HUES64 (cell line): Measurements from ENCODE around the gene NUFIP2.

Experiments
- H3K27ac ChIP-seq: 2 replicates; pipeline ENCODE4 v1.7.0; 2013; ENCODE audit warnings: low read depth, low read length, inconsistent platforms
- H3K27me3 ChIP-seq: 2 replicates; pipeline ENCODE4 v1.6.1; 2013; ENCODE audit warnings: mild to moderate bottlenecking, low read length; ENCODE audit not compliant: insufficient read depth
- H3K36me3 ChIP-seq: 2 replicates; pipeline ENCODE4 v1.6.1; 2013; ENCODE audit warnings: mild to moderate bottlenecking, low read length; ENCODE audit not compliant: insufficient read depth
- H3K4me1 ChIP-seq: 2 replicates; pipeline ENCODE4 v1.6.1; 2013; ENCODE audit warnings: mild to moderate bottlenecking, low read length, moderate library complexity; ENCODE audit not compliant: insufficient read depth
- H3K4me3 ChIP-seq: 2 replicates; pipeline ENCODE4 v1.5.1; 2013; ENCODE audit warnings: mild to moderate bottlenecking, low read length, moderate library complexity
- H3K9ac ChIP-seq: 2 replicates; pipeline ENCODE4 v1.6.1; 2013; ENCODE audit warnings: mild to moderate bottlenecking, low read depth, low read length
- H3K9me3 ChIP-seq: 2 replicates; pipeline ENCODE4 v1.6.1; 2013; ENCODE audit warnings: low read depth, low read length; ENCODE audit not compliant: insufficient read depth
- WGBS: fragments of 150-250, 120-280 bp; methylation state at CpG from one replicate; pipeline ENCODE4 v1.1.7; 2013; ENCODE audit warnings: missing lambda C conversion rate; 5-methylcytosine and 5-hydroxymethylcytosine counted together

Gene NUFIP2

DNA sequence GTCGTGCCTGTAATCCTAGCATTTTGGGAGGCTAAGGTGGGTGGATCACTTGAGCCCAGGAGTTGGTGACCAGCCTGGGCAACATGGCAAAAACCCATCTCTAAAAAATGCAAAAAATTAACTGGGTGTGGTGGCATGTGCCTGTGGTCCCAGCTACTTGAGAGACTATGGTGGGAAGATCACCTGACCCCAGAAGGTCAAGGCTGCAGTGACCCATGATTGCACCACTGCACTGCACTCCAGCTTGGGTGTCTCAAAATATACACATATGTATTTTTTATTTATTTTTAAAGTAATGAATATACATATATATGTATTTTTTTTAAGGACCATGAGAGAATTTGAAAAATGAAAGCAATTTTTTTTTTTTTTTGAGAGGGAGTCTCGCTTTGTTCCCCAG, 5.1 kb upstream of the NUFIP2 start:
- Histone ChIP-seq H3K9ac (no peak overlapping the region), H3K4me1 (peaks cover 5% of the 10 kb centered on the region; the same call in 1 of the 2 replicates), H3K27me3 (no peaks in the 10 kb centered on the region), H3K4me3 (no peak overlapping the region), H3K36me3 (no peaks in the 10 kb centered on the region), H3K27ac (no peak overlapping the region), H3K9me3 (no peaks in the 10 kb centered on the region)
- WGBS, result 99% methylated on average over 2 of the region's 2 CpGs

DNA sequence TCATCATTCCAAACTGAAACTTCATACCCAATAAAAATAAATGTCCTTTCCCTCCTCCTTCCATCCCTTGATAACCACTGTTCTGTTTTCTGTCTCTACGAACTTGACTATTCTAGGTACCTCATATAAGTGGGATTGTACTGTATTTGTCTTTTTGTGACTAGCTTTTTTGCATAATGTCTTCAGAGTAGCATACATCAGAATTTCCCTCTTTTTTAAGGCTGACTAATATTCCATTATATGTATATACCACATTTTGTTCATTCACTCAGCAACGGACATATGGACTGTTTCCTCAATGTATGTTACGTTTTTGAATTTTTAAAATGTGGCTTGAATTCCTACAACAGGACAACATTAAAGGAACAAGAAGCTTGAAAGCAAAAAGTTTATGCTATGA, 1.5 kb upstream of the NUFIP2 start:
- no peaks in the 10 kb centered on the region for H3K9me3 ChIP-seq
- H3K9ac ChIP-seq, result no peak overlapping the region
- H3K36me3 ChIP-seq, result peaks cover 4% of the 10 kb centered on the region; the same call in 1 of the 2 replicates
- H3K27ac ChIP-seq, result no peak overlapping the region
- 86% methylated on average over 2 of the region's 3 CpGs for WGBS
- no peaks in the 10 kb centered on the region for H3K27me3 ChIP-seq
- no peak overlapping the region for H3K4me3 ChIP-seq
- peaks cover 17% of the 10 kb centered on the region; the same call in 1 of the 2 replicates for H3K4me1 ChIP-seq

DNA sequence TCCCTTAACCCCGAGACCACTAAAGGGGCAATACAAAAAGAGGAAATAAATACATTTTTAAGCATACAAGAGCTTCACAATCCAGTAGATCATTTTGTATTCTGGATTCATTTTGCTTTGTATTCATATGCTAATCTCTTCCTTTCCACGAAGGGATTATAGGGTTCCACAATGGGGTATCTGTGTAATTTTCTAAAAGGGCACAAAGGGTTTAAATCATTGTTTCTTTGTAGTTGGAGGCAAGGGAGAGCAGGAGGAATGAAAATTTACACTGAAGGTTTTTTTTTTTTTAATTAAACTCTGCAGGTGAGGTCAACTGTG, 592 bp upstream of the NUFIP2 start:
- Histone ChIP-seq H3K4me3 (peak overlapping the region; percentile 90), H3K27me3 (no peaks in the 10 kb centered on the region), H3K9me3 (no peaks in the 10 kb centered on the region), H3K27ac (peak overlapping the region; percentile 82), H3K4me1 (peaks cover 20% of the 10 kb centered on the region; the same call in 1 of the 2 replicates), H3K36me3 (peaks cover 13% of the 10 kb centered on the region), H3K9ac (peak overlapping the region; percentile 84)
- 0% methylated on average over 2 of the region's 2 CpGs for whole genome bisulfite sequencing

DNA sequence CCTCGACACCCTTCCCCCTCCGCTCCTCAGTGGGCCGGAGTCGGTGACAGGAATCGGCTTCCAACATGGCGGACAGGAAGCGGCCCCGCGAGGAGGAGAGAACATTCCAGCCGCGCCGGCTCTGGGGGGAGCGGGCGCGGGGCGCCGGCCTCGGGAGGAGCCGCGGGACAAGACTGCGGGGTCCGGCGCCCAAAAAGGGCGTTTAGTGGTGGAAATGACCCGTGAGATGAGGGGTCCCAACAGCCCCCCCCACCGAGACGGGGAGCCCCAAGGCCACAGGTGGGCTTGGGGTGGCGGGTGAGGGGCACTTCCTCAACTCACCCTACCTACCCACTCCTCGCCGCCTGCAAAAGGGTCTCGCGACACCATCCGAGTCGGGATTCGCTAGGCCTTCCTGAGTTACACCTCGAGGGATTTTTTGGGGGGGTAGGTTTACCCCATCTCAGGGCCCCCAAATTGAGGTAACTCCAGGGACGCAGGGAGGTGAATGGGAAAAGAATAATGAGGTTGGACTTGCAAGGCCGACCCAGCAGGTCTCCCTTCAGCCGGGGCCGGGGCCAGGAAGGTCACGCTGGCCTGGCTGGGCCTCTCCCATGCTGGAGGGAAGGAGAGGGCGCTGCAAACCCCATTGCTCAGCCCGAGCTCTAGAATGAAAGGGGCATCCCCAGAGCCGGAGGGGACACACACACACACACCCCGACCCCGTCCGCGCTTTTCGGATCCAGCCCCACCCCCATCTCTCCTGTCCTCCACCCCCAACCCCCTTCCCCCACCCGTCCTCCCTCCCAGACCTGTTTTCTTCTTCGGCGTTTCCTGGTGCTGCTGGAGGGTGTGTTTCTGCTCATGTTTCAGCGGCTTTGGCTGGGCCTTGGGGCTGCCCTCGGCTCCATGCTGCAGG, 707 bp downstream of the NUFIP2 start:
- no peaks in the 10 kb centered on the region for H3K9me3 ChIP-seq

DNA sequence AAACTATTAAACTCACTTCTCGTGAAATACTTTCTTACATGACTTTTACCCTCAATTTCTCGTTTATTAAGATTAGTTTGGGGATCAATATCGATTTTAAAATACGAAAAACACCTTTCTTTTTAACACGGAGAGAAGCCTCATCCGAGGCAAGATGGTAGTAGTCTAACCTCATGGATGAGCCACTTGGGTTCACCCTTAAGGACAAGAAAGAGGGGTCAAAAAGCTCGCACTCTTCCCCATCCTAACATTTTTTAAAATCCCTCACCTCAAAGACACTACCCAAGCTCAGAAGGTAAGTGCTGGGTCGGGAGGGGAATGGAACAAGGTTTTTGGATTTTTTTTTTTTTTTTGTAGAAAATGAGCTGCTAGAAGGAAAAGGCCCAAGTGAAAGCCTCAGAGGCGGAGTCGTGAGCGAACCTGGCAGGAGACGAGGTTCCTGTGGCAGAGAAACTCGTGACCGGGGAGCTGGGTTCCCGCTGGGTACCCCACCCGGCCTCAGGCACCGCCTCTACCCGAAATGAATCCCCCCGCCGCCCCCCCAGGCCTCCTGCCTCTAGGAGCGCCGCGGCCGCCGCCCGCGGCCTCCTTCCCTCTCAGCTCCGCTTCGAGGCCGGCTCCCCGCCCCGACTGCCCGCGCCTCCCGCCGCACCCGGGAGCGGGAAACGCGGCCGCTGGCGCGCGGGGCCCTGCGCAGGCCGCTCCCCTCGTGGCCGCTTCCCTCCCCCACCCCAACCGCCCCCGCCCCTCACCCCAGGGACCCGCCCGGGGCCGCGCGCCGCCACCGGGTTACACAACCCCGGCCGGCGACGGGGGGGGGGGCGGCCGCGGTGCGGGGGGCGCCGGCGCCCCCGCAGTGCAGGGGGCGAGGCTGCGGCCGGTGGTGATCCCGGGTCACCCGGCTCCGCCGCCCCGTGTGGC, 1.6 kb downstream of the NUFIP2 start:
- Histone ChIP-seq H3K9ac (peak overlapping the region; percentile 91), H3K4me3 (peak overlapping the region; percentile 90), H3K9me3 (no peaks in the 10 kb centered on the region), H3K27ac (peak overlapping the region; percentile 96), H3K36me3 (peaks cover 33% of the 10 kb centered on the region), H3K4me1 (peaks cover 20% of the 10 kb centered on the region; the same call in 1 of the 2 replicates), H3K27me3 (no peaks in the 10 kb centered on the region)
- under 1% methylated on average over 63 of the region's 77 CpGs for WGBS

More for the DNA sequence above, 707 bp downstream of the NUFIP2 start:
- peak overlapping the region; percentile 89 for H3K9ac ChIP-seq
- H3K27me3 ChIP-seq, result no peaks in the 10 kb centered on the region
- H3K4me1 ChIP-seq, result peaks cover 20% of the 10 kb centered on the region; the same call in 1 of the 2 replicates
- peaks cover 24% of the 10 kb centered on the region for H3K36me3 ChIP-seq
- H3K27ac ChIP-seq, result peak overlapping the region; percentile 96
- under 1% methylated on average over 50 of the region's 54 CpGs for WGBS
- peak overlapping the region; percentile 90 for H3K4me3 ChIP-seq

DNA sequence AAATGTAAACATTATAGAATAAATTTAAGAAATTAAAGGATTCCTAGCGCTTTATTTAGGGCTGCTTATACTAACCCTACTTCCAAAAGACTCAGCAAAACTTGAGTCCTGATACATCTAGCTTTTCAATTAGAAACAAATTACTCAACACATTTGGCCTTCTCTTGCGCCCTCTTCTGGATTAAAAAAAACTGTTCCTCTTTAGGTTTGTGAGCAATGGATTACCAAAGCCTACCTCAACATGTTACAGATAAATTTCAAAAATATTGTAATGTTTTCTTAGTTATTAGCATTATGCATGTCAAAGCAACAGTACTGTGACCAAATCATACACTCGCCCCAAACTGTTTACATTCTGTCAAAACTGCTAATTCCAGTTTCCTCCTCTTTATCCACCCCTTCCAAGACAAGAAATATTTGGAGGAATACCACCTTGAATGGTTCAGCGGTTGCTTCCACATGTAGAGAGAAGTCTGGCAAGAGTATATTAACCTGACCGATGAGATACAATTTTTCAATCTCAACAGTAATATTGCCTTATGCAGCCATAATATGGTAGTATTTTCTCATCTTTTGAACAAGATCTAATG, 2.7 kb downstream of the NUFIP2 start:
- H3K4me1 ChIP-seq, result peaks cover 20% of the 10 kb centered on the region; the same call in 1 of the 2 replicates

DNA sequence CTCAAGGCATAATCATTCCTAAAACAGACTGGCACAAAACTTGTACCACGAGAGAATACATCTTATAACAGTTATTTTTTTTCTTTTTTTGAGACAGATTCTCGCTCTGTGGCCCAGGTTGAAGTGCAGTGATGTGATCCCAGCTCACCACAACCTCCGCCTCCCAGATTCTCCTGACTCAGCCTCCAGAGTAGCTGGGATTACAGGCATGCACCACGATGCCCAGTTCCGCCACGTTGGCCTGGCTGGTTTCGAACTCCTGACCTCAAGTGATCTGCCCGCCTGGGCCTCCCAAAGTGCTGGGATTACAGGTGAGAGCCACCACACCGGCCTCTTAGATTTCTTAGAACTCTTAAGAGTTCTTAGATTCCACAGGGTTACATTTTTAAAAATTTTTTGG, 4.1 kb downstream of the NUFIP2 start:
- no peak overlapping the region for H3K4me3 ChIP-seq
- H3K9ac ChIP-seq, result no peak overlapping the region
- peaks cover 18% of the 10 kb centered on the region; the same call in 1 of the 2 replicates for H3K4me1 ChIP-seq
- H3K27me3 ChIP-seq, result no peaks in the 10 kb centered on the region
- H3K9me3 ChIP-seq, result no peaks in the 10 kb centered on the region
- peaks cover 56% of the 10 kb centered on the region for H3K36me3 ChIP-seq
- H3K27ac ChIP-seq, result no peak overlapping the region
- WGBS, result 96% methylated on average over 9 of the region's 9 CpGs

More for the DNA sequence above, 2.7 kb downstream of the NUFIP2 start:
- peak overlapping the region; percentile 90 for H3K4me3 ChIP-seq
- no peak overlapping the region for H3K27ac ChIP-seq
- H3K27me3 ChIP-seq, result no peaks in the 10 kb centered on the region
- 20% methylated on average over 3 of the region's 5 CpGs for WGBS
- H3K9ac ChIP-seq, result peak overlapping the region; percentile 91; the same call in 1 of the 2 replicates
- H3K9me3 ChIP-seq, result no peaks in the 10 kb centered on the region
- H3K36me3 ChIP-seq, result peaks cover 43% of the 10 kb centered on the region

DNA sequence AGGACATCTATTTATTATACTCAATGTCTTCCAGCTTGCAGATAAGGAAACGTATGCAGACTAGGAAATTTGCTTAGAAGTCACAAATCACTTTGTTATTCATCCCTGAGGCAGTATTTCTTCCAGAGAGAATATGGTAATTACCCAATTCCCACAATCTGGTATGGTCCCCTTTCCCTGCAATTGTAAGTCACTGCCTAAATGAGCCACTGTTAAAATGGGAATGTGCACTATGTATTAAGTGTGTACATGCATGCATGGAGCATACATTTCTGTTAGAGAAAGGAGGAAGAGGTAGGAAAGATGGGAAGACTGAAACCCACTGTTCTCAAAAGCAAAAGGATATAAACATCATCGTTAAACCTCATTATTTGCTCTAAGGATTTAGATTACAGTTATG, 10.0 kb downstream of the NUFIP2 start:
- H3K27me3 ChIP-seq, result no peaks in the 10 kb centered on the region
- WGBS, result 92% methylated on average over 2 of the region's 2 CpGs
- no peak overlapping the region for H3K9ac ChIP-seq
- H3K4me1 ChIP-seq, result peaks cover 2% of the 10 kb centered on the region; the same call in 1 of the 2 replicates
- no peak overlapping the region for H3K27ac ChIP-seq
- peaks cover 89% of the 10 kb centered on the region for H3K36me3 ChIP-seq
- H3K4me3 ChIP-seq, result no peak overlapping the region
- H3K9me3 ChIP-seq, result no peaks in the 10 kb centered on the region

DNA sequence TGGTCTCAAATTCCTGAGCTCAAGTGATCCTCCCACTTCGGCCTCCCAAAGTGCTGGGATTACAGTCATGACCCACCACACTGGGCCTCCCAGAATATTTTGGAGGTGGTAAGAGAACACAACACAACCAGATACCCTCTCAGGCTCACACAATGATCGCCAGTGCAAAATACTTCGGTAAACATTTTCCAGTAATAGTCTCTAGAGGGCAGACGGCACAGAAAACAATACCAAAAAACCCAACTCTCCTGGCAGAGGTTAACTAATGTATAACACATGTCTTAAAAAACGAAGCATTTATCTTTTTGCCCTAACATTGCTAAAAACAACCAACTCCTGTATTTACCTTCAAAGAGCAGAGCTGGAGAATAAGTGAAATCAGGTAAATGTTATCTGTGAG, 10.5 kb downstream of the NUFIP2 start:
- Histone ChIP-seq H3K36me3 (peaks cover 89% of the 10 kb centered on the region), H3K27me3 (no peaks in the 10 kb centered on the region), H3K4me1 (peaks cover 7% of the 10 kb centered on the region), H3K9ac (no peak overlapping the region), H3K9me3 (no peaks in the 10 kb centered on the region), H3K27ac (no peak overlapping the region), H3K4me3 (no peak overlapping the region)
- WGBS, result 92% methylated on average over 5 of the region's 5 CpGs

DNA sequence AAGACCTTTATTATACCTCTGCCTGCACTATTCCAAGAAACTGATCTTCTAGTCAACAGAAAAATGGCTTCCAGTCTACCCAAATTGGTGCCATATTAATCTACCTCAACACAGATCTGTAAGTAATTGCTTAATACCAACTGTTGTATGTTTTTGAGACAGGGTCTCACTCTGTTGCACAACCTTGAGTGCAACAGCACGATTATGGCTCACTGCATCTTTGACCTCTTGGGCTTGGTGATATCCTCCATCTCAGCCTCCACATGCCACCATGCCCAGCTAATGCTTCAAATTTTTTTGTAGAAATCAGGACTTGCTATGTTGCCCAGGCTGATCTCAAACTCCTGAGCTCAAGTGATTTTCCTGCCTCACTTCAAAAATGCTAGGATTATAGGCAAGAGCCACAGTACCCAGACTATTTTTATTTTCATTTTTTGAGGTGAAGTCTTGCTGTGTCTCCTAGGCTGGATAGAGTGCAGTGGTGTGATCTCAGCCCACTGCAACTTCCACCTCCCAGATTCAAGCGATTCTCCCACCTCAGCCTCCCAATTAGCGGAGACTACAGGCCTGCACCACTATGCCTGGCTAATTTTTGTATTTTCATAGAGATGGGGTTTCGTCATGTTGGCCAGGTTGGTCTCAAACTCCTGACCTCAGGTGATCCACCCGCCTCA, 14.4 kb downstream of the NUFIP2 start:
- no peak overlapping the region for H3K4me3 ChIP-seq
- H3K27ac ChIP-seq, result no peak overlapping the region; the same call in 1 of the 2 replicates
- WGBS, result 98% methylated on average over 5 of the region's 5 CpGs
- no peaks in the 10 kb centered on the region for H3K27me3 ChIP-seq
- peaks cover 8% of the 10 kb centered on the region for H3K4me1 ChIP-seq
- H3K36me3 ChIP-seq, result peaks cover 85% of the 10 kb centered on the region
- no peaks in the 10 kb centered on the region for H3K9me3 ChIP-seq
- H3K9ac ChIP-seq, result no peak overlapping the region
